Esophagus muscularis mucosa (tissue), 4 donors: ENCODE results near the gene EMP3. TPM values are rescaled to one million over a fixed set of nuclear protein-coding genes. Genes with fewer than 3 reads are reported as not detected.
"Not testable (repeated sequence)": the region's sequence is repeated elsewhere in the genome, so short reads cannot be mapped to it uniquely, and the experiment has no call there.

Experiments
- DNase-seq: peaks from one replicate; pipeline ENCODE4 v3.0.0-alpha.2; 2017; ENCODE audit errors: extremely low spot score
- H3K27ac ChIP-seq, 4 donors: fragments of 200-600 bp; sonication (generic); replicated peaks in 1 of 4; 1 replicate in 3 of 4; 2 replicates in 1 of 4; pipeline ENCODE4 v1.5.1; 2016 to 2019; ENCODE audit warnings: mild to moderate bottlenecking in 1 of 4
- H3K27me3 ChIP-seq, 4 donors: fragments of 200-600 bp; sonication (generic); one replicate each; pipeline versions ENCODE4 v1.5.1 to v1.6.0; 2016 to 2019
- H3K36me3 ChIP-seq, 4 donors: fragments of 200-600 bp; sonication (generic); one replicate each; pipeline ENCODE4 v1.5.1; 2016 to 2019
- H3K4me1 ChIP-seq, 4 donors: fragments of 200-600 bp; sonication (generic); one replicate each; pipeline ENCODE4 v1.5.1; 2016 to 2019
- H3K4me3 ChIP-seq, 4 donors: fragments of 200-600 bp; sonication (generic); 1 replicate in 2 of 4; 2 replicates in 2 of 4; pipeline ENCODE4 v1.5.1; 2016 to 2019; ENCODE audit warnings: mild to moderate bottlenecking in 4 of 4, moderate library complexity in 1 of 4
- H3K9me3 ChIP-seq, 4 donors: fragments of 200-600 bp; sonication (generic); 1 replicate in 3 of 4; 2 replicates in 1 of 4; pipeline ENCODE4 v1.5.1; 2016 to 2019
- CTCF ChIP-seq, 3 experiments: fragments of 200-600 bp in 2 of 3; fragments of 450-650 bp in 1 of 3; sonication (generic) in 2 of 3; IDR thresholded peaks; one replicate each; pipeline ENCODE4 v1.5.1; 2017 to 2019; ENCODE audit warnings: antibody characterized with exemption in 3 of 3, mild to moderate bottlenecking in 2 of 3, moderate library complexity in 1 of 3
- EP300 ChIP-seq: sonication (generic); formaldehyde crosslinking; IDR thresholded peaks from one replicate; pipeline ENCODE4 v1.6.1; 2017; ENCODE audit warnings: antibody characterized with exemption
- POLR2A ChIP-seq: fragments of 450-650 bp; IDR thresholded peaks from one replicate; pipeline ENCODE4 v1.6.1; 2017; ENCODE audit warnings: antibody characterized with exemption, moderate library complexity, mild to moderate bottlenecking, low read depth
- POLR2AphosphoS5 ChIP-seq, 2 donors: sonication (generic); formaldehyde crosslinking; IDR thresholded peaks; one replicate each; pipeline ENCODE4 v1.6.1; 2017; ENCODE audit warnings: antibody characterized with exemption in 2 of 2
- WGBS: methylation state at CpG from one replicate; pipeline ENCODE4 v1.1.5; 2018; 5-methylcytosine and 5-hydroxymethylcytosine counted together
- intact Hi-C: fragments of 100-400 bp; cut with DNase I; formaldehyde crosslinking; loops from one replicate; pipeline ENCODE4 v1.15.1; 2023
- total RNA-seq, 4 donors: library from RNA; depleted of rRNA; stranded (reverse); fragments of >200 nt; gene quantifications; one replicate each; pipeline versions ENCODE4 v1.1.0 to v1.2.1, GENCODE V29; 2016

The EMP3 gene
- total RNA-seq, 4 donors from 2014 or later, result 54.8 to 115 (median 59.6) TPM

GRCh38 chr19:48365602-48366001 is 40.2 kb downstream of the EMP3 start:
- Histone ChIP-seq H3K36me3 (peaks cover 0 to 6% (median 0%) of the 10 kb centered on the region in 4 donors), H3K4me3 (no peak overlapping the region), H3K27me3 (no peaks in the 10 kb centered on the region), H3K4me1 (peaks cover 4 to 20% (median 16%) of the 10 kb centered on the region in 4 donors), H3K27ac (no peak overlapping the region), H3K9me3 (no peaks in the 10 kb centered on the region)
- DNase-seq, result no peak
- WGBS, result 83% methylated on average over 1 of the region's 11 CpGs
- intact Hi-C loops, result no loop called here
- TF ChIP-seq POLR2AphosphoS5 (IDR thresholded peaks at IDR 0.05), result no peak
- TF ChIP-seq POLR2A, result no peak
- no peak for TF ChIP-seq CTCF (IDR thresholded peaks at IDR 0.05)
- TF ChIP-seq EP300, result no peak

- no peak overlapping the region for H3K4me3 ChIP-seq
- no peaks in the 10 kb centered on the region for H3K9me3 ChIP-seq
- no peak overlapping the region for H3K27ac ChIP-seq
- peaks cover 4 to 18% (median 15%) of the 10 kb centered on the region in 4 donors for H3K4me1 ChIP-seq
- no peaks in the 10 kb centered on the region for H3K27me3 ChIP-seq
- H3K36me3 ChIP-seq, result no peaks in the 10 kb centered on the region
- WGBS, result 76% methylated on average over 5 of the region's 5 CpGs
- no peak for DNase-seq
- TF ChIP-seq POLR2AphosphoS5 (IDR thresholded peaks at IDR 0.05) (no peak), EP300 (no peak), POLR2A (no peak)
- intact Hi-C loops, result no loop called here
Measured at GRCh38 chr19:48367855-48368254, 42.5 kb downstream of the EMP3 start.

GRCh38 chr19:48368936-48369335 is 43.6 kb downstream of the EMP3 start:
- TF ChIP-seq CTCF (IDR thresholded peaks at IDR 0.05) (no peak), EP300 (no peak), POLR2AphosphoS5 (IDR thresholded peaks at IDR 0.05) (no peak), POLR2A (no peak)
- Histone ChIP-seq H3K36me3 (no peaks in the 10 kb centered on the region), H3K9me3 (no peaks in the 10 kb centered on the region), H3K4me1 (peaks cover 4 to 9% (median 6%) of the 10 kb centered on the region in 4 donors), H3K27me3 (no peaks in the 10 kb centered on the region), H3K4me3 (no peak overlapping the region), H3K27ac (no peak overlapping the region)
- intact Hi-C loops, result no loop called here
- 79% methylated on average over 13 of the region's 14 CpGs for WGBS
- no peak for DNase-seq

GRCh38 chr19:48370955-48371354 is 45.6 kb downstream of the EMP3 start:
- 84% methylated on average over 4 of the region's 4 CpGs for WGBS

GRCh38 chr19:48371367-48371766 is 46.0 kb downstream of the EMP3 start:
- no peak overlapping the region for H3K4me3 ChIP-seq
- no peak for DNase-seq
- no peaks in the 10 kb centered on the region for H3K4me1 ChIP-seq
- no peaks in the 10 kb centered on the region for H3K27me3 ChIP-seq
- no peak for TF ChIP-seq EP300
- no peak overlapping the region for H3K27ac ChIP-seq
- no peaks in the 10 kb centered on the region for H3K36me3 ChIP-seq
- WGBS, result 67% methylated on average over 7 of the region's 7 CpGs
- intact Hi-C loops, result no loop called here
- no peaks in the 10 kb centered on the region for H3K9me3 ChIP-seq

More at GRCh38 chr19:48370955-48371354, 45.6 kb downstream of the EMP3 start:
- Histone ChIP-seq H3K36me3 (no peaks in the 10 kb centered on the region), H3K4me1 (no peaks in the 10 kb centered on the region), H3K9me3 (no peaks in the 10 kb centered on the region), H3K27me3 (no peaks in the 10 kb centered on the region), H3K4me3 (no peak overlapping the region), H3K27ac (no peak overlapping the region)
- no peak for DNase-seq
- TF ChIP-seq POLR2AphosphoS5 (IDR thresholded peaks at IDR 0.05), result no peak
- no peak for TF ChIP-seq POLR2A
- TF ChIP-seq EP300, result no peak
- TF ChIP-seq CTCF (IDR thresholded peaks at IDR 0.05), result no peak
- intact Hi-C loops, result no loop called here

GRCh38 chr19:48371771-48372170 is 46.4 kb downstream of the EMP3 start:
- WGBS, result 96% methylated on average over 5 of the region's 5 CpGs
- H3K9me3 ChIP-seq, H3K27ac ChIP-seq, intact Hi-C loops, H3K27me3 ChIP-seq, H3K4me3 ChIP-seq, DNase-seq, H3K4me1 ChIP-seq, H3K36me3 ChIP-seq: not testable (repeated sequence)
